Lung microvascular endothelial cell (primary cell): ENCODE measurements around the gene UBAP1L. TPM values are rescaled to one million over a fixed set of nuclear protein-coding genes. Genes with fewer than 3 reads are reported as not detected.
"Not testable (repeated sequence)": the region's sequence is repeated elsewhere in the genome, so short reads cannot be mapped to it uniquely, and the experiment has no call there.

Experiments used
- DNase-seq, 2 donors: peaks; one replicate each; pipeline versions ENCODE4 v3.0.0 to v3.0.0-alpha.2; 2010; ENCODE audit warnings: low read depth in 2 of 2
- total RNA-seq: library from RNA; depleted of rRNA; stranded (reverse); fragments of >200 nt; gene quantifications from 2 replicates; pipeline ENCODE4 v1.2.1, GENCODE V29; 2014

The UBAP1L gene
- total RNA-seq, 1 donor from 2014 or later = 2.6 TPM

DNA sequence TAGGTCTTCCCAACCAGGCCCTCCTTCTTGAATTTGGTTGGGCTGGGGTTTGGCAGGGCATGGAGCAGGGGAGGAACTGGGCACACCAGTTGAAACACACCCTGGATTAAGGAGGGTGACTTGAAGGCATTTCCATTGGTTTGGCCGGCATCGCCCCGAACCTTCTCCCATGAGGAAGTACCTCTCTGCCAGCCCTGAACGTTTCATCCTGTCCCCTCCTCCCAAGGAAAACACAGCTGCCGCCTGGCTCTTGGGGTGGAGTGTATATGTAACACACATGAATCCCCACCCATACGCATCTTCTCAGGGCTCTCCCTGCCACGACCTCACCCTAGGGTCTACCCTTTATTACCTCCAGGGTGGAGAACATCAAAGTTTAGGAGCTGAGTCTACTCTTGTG is 14.6 kb downstream of the UBAP1L start:
- no peak for DNase-seq

DNA sequence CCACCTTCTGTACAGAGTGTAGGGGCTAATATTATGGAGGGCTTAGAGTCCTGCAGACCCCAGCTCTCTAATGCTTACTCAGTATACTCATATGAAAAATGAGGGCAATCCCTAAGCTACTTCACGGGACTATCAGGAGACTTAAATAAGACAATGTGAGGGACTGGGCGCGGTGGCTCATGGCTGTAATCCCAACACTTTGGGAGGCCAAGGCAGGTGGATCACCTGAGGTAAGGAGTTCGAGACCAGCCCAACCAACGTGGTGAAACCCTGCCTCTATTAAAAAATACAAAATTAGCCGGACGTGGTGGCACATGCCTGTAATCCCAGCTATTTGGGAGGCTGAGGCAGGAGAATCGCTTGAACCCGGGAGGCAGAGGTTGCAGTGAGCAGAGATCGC is 15.2 kb downstream of the UBAP1L start:
- DNase-seq = not testable (repeated sequence)

DNA sequence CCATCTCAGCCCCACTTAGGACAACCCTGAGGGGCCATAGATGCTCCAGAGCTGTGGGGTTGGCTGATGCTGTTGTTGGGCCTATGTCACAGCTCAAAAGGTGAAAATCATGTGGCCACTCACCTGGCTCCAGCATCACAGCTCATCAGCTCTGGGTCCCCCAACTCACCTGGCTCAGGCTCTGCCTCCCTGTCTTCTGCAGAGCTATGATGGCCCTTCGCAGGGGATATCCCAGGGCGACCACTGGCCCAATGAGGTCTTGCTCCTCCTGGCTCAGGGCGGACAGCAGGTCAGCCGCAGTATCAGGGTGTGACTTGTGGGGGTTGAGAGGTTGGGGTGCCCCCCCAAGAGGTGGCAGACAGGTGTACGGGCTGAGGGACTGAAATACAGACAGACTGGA is 15.7 kb downstream of the UBAP1L start:
- no peak for DNase-seq

DNA sequence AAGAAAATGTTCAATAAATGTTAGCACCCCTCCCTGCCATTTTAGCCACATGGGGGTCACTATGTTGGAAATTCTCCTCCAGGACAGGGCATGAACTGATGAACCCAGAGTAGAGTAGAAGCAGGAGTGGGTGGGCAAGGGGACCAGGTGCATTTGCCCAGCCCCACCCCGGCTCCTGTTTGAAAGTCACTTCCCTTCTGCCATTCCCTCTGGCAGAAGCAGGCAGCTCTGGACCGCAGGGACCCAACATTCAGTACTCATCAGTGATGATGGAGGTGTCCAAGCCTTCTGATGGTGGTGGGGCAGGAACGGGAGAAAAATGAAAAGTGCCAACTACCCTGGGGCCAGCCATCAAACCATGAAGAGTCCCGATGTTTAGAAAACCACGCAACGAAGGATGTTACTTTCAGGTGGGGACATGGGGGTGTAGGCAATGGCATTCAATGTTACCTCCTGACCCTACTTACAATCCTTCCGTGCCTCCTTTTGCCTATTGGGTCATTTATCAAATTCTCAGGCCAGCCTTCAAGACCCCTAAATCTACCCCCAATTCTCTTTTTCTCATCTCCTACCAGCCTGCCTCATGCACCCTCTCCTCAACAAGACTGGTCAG is 17.2 kb downstream of the UBAP1L start:
- no peak for DNase-seq

DNA sequence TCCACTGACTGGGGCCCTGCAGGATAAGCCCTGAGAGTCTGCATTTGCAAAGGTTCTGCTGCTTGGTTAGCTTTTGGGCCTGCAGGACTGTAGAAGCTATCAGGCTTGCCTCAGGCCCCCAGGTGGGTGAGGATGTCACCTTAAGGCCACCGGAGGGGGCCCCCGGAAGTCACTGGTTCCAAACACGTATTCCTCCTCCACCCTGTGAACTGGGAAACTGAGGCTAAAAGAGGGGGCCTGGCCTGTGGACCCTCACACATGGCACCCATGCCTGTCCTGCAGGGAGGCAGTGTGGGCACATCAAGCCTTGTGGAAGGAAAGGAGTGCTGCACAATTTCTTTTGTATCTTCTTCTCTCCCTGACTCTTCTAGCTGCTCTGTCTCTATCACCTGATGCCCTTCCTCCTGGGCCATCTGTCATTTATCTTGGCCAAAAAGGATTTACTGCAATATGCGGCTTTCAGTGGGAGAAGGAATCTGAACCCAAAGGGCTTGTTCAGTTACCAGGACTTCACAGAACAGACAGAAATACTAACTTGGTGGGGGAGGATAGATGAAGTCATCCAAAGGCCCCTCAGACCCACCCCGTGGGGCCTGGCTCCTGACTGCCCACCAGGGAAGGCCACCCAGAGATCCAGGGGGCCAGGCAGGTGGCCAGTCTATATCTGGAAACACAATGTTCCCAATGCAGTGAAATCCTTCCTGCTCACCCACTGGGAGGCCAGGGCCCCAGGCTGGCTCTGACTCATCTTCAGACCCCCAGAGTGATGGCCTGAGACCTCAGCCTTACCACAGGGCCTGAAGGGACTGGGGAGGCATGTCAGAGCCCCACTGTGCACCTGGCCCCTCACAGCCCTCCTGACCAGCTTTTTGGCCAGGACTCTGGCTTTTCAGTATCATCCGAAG is 18.3 kb downstream of the UBAP1L start:
- DNase-seq = no peak

DNA sequence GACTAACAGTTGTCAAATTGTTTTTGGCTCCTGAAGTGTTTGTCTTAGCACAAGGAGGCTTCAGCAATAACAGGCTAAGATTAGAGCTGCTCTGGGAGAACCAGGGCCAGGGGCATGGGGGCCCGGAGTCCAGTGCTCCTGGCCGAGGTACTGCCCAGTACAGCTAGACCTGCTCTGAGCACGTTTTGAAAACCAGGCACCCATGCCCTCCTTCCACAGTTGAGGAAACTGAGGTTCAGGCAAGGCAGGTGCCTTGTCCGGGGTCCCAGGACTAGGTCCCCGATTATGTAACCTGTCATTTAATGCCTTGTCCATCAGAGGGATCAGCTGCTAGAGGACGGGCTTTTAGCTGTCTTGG is 19.3 kb downstream of the UBAP1L start:
- DNase-seq = no peak

DNA sequence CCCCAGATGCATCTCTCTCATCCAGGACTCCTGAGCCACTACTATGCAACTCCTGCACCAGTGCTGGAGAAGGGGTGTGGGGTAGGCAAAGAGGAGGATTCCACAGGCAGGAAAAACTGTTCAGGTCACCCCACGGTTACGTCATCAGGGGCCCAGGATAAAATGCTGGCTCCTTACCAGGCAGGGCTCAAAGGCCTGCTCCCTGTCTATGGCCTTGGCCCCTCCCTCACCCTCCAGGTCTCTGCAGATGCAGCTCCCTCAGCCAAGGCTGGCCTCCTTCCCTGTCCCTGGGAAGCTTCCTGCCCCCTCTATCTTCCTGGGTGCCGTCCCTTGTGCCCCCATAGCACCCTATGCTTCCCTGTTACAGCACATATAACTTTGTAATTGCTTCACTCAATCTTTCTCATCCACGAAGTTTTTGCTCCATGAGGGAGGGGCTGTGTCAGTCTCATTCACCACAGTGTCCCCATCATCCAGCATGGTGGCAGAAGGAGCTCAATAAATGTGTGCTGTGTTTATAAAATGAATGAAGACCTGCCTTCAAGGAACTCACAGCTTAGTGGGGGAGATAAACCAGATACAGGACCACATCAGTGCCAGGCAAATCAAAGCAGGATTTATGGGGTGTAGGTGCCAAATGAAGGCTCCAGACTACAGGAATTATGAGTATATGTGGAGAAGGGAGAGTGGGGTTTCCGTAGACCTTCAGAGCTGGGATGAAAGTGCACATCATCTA is 19.8 kb downstream of the UBAP1L start:
- no peak for DNase-seq

DNA sequence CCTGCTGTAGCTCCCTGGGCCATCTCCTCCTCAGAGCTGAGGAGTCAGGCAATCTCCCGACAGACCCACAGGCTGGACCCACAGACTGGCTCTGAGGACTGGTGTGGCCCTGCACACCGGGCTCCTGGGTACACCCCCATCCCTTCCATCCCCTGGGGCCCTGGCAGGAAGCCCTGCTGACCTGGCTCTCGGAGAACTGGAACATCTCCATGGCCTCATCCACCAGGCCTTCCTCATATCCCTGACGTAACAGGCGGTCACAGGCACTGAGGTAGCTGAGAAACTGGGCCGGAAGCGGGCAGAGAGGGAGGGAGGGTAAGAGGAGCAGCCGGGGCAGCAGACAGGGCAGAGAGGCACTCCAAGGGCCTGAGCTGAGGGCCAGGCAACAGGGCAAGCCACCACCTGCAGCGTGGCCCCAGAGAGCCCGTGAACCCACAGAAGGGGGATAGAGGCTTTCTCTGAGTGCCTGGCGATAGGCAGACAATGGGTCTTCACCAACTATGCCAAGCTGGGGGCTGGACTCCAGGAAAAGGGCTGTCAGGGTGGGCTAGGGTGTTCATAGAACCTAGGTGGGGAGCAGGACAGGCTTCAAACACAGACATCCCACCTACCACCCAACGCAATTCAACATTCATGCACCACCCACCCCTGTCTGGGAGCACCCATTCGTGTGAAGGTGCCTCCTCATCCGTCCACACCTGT is 20.6 kb downstream of the UBAP1L start:
- peak in 1 of 2 donors; percentile 70 for DNase-seq

DNA sequence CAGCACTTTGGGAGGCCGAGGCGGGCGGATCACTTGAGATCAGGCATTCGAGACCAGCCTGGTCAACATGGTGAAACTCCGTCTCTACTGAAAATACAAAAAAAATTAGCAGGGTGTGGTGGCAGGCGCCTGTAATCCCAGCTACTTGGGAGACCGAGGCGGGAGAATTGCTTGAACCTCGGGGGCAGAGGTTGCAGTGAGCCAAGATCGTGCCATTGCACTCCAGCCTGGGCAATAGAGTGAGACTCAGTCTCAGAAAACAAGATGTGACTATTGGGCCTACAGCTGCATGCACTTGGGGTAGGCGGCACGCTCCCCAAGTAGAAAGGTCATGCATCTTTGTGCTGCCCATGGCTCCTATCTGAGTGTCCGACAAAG is 21.2 kb downstream of the UBAP1L start:
- DNase-seq = not testable (repeated sequence)

DNA sequence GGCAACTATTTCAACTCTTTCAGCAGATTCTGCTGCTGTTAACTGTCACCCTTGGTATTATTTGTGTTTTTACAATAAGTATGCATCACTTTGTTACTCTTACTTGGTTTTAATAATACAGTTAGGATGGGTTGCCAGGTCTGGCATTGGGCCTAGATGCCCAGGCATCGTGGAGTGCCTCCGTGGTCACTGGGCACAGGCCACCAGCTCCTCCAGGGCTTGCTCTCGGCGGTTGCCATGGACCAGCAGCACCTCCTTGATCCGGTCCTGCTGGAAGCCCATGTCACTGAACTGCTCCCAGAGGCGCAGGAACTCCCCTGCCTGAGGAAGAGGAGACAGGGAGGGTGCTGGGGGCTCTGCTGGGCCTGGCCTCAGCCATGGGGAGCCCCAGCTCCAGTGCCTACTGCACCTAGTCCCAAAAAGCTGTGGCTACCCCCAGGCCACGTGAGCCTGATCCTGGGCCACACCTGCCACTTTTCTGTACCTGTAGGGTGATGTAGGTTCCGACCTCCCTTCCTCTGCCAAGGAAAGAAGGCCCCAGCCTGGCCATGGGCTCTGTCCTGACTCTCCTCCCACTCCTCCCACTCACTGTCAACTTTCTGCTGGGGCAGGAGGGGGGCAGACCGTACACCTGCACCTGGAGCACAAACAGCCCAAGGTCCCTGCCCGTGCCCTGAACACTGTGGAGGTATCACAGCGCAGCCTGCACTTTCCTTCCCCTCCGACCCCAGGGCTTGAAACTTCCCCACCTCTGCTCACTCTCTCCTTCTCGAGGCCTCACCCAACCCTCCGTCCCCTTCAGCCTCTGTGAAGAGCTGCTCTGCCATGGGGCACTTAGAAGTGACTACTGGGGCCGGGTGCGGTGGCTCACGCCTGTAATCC is 21.8 kb downstream of the UBAP1L start:
- DNase-seq = no peak

DNA sequence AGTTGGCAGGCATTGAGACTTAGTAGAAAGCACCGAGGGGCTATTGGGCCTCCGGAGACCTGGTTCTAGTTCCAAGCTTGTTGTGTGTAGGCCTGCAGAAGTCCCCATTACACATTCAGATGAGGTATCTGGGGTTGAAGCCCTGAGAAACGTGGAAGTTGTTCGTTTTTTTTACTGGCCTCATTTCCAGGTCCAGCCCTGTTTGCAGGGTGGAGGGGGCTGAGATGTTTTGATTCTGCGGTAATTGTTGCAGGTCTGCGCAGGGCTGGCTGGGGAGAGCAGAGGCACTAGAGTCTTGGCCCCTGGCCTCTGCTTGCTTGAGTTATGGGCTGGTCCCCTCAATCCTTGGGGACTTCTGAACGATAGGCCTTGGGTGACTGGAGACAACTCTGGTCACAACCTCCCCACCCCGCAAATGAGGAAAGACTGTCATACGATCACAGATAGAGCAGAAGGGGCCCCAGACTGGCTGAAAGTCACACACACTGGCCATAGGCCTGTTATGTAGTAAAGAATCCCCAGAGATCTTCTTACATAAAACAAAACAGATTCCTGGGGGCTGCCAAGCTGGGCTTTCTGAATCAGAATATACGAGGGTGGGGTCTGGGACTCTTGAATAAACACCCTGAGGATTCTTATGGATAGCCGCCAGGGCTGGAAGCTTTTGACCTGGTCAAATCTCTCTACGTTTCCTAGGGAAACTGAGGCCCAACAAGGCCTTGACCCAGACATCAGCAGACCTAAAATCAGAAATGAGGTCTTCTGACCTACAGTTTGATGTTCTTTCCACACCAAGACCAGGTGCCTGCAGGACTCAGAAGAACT is 22.8 kb downstream of the UBAP1L start:
- no peak for DNase-seq

DNA sequence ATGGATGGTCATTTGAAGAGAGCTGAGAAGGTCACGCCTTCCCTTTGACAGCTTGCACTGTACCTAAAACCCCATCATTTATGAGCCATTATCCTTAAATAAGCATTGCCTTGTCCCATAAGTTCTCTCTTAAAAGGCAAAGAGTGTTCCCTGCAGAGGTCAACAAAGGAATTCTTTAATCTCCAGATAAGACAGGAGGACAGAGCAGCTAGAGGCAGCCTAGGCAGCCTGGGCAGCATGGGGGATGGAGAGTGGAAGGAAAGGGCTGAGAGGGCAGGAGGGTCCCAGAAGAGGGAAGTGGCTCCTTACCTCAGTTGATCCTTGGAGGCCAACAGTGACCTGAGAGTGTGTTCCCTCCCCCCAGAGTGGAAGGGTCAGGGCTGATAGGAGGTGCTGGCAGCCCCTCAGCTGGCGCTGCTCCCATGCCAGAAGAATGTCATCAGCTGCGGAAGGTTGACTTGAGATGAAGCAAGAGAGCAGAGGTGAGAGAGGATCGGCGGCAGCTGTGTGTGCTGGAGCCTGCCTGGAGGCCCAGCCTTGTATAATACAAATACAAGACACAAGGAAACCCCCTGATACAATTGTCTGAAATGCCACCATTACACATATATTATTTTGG is 25.7 kb downstream of the UBAP1L start:
- DNase-seq = no peak

DNA sequence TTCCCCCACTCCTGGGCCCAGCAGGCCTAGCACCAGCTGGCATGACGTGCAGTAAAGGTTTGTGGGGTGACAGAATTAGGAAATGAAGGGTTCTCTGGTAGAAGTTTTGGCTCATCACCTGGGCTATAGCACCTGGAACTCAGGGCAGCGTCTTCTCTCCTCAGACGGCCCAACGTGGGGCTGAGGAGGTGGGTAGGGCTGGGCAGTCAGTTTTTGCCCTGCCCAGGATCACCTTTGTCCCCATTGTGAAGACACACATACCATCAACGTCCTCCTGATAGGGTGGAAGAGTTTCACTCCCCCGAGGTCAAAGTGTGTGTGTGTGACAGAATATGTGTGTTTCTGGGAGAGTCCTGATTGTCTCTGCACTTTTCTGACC is 26.4 kb downstream of the UBAP1L start:
- DNase-seq = no peak

DNA sequence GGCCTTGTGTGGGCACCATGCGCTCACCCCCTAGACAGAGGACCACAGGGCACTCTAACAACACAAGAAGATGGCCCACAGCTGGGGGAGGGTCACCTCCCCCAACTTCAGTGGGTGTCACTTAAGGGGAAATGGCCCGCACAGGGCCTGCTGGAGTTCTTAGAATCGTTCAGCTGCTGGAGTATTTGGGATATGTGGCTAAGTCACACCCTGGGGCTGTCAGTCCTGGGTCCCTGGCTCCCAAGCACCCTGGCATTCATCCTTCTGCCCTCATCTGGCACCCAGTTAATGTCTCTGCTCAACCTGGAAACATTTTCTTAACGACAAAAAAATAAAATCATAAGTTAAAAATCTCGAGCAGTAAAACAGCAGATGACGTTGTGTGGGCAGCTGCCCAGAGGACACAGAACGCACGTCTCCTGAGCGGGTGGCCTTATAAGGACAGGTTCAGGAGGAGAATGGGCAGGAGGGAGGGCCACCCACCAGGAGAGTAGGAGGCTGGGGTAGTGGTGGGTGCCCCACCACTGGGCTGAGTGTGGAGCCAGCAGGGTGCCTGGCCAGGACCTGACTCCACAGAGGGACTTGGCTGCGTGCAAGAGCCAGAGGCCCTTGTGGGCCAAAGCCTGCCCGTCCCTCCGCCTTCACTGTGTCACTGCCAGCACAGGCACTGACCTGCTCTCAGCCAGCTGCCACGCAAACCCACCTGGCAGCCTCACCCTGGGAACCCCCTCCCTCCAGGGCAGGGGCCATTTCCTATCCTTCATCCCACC is 26.9 kb downstream of the UBAP1L start:
- no peak for DNase-seq

DNA sequence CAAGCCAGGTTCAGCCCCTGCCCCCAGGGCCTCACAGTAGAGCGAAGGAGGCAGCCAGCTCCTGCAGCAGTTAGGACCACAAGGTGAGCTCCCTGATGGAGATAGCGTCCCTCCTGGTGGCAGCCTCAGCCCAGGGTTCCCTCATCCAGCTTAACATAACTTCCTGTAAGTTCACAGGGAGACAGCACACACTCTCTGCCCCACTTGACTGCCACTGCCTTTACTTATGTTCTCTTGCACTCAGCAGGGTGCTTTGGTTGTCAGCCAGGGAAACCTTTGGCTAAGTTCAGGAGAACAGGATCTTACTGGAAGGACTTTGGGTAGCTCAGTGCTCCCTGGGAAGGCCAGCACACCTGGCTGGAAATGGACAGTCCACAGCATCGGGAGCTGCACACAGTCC is 27.6 kb downstream of the UBAP1L start:
- DNase-seq = no peak

DNA sequence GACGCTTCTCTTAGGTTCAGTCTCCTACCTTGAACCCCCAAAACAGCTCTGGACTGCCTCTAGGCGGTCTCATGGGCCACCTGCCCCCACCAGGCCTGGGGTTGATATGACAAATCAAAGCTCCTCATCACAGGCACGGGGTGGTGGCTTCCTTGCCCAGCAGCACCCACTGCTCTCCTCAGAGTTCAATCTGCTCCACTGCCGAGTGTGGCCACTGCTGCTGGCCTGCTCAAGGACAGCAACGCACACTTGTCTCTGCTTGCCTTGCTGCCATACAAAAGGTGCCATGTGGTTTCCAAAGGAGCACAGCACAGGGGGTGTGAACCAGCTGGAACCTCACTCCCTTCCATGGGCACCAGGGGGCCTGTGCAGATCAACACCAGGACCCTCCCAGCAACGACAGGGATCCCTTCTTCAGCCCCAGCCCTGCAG is 28.3 kb downstream of the UBAP1L start:
- peak; percentile 20 to 24 for DNase-seq

DNA sequence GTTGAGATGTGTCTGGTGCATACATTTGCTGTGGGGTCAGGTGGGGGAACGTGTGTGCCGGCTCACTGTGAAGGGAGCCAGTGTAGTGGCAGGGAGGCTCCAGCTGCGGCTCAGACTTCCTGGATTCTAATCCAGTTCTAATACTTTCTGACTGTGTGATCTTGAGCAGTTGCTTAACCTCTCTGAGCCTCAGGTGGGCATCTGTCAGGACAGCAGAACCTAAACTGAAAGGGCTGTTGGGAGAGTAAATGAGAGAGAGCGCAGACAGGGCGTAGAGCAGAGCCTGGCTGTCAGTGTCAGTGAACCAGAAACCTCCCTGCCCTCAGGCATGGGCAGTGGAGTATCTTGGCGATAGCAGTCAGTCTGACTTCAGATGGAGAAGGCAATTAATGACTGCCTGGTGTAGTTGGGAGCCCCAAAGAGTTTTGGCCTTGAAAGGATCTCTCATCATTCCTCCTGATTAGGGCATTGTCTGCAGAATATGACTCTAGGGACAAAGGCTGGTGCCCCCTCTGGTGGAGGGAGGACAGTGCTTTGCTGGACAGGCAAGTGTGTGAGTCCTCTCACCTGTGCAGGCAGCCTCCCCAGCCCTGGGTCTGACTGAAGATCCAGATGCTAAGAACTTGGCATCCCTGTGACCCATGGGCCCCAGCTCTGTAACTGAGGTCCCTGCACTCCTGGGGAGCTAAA is 28.9 kb downstream of the UBAP1L start:
- DNase-seq = peak; percentile 18 to 56

DNA sequence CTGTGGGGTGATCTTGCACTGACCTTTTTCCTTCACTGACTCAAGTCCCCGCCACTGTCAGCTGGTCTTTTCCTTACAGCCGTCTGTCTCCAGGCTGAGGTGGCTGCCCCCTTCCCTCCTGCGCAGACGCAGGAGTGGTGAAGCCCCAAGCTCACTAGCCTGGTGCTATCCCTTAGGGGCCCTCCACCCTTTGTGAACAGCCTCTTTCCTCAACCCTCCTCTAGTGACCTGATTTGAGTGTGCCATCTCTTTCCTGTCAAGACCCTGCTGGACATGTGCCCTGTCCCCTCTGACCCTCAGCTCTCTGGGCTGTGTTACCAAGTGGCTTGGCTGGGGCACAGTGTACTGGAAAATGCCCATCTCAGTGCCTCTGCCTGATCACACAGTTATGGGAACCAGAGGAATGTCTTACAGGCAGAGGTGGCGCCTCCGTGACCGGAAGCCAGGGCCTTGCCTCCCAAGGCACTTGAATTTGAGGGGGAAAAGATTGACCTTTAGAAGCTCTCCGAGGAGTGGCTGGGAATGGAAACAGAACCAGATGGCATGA is 29.7 kb downstream of the UBAP1L start:
- no peak for DNase-seq
